Measurements from ENCODE around the gene TOMM22. TPM values are rescaled to one million over a fixed set of nuclear protein-coding genes. Genes with fewer than 3 reads are reported as not detected.

Gene TOMM22
- total and polyA plus RNA-seq, 2 donors (not counting 3 experiments of a cell fraction or from before 2014, with no cell fraction given), result 62.3 to 98.8 TPM

DNA sequence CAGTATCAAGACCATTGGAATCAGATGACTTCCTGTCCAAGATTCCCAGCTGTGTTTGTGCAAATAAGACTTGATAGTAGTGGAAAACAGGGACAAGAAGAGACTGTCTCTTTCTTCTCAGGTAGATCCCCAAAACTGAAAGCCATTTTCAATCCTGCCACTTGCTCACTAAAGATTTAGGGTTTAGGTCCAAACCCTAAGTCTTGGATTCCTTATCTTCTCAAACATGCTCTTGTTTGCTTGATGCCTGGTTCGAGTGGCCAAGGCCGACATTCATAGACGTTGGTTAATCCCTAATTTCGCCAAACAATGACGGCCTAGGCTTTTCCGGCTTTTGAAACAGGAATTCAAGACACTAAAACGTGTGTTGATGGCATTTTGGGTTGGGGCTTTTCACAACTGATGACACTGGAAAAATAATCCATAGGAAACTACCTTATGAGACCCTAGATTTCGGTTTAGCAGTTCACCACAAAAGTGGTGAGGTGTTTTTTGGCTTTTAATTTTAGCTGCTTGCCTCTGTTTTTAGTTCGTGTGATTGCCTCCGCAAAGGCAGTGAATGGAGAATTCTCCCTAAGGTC lies 23.0 kb downstream of the TOMM22 start:
- Histone ChIP-seq H3K79me2 (ENCODE audit: control insufficient read depth, insufficient read depth, low read length) (peaks cover 44% of the 10 kb centered on the region), H2AFZ (ENCODE audit: low read depth, low read length) (peak overlapping the region; percentile 40), H3K4me1 (ENCODE audit: control insufficient read depth, extremely low read depth, insufficient read depth, low read length) (peaks cover 33% of the 10 kb centered on the region), H3K9me3 (replicated peaks; ENCODE audit: control insufficient read depth, insufficient read depth, low read length) (no peaks in the 10 kb centered on the region), H3K4me2 (ENCODE audit: insufficient read depth, low read length) (peak overlapping the region; percentile 74), H3K36me3 (ENCODE audit: control insufficient read depth in 2 of 2, extremely low read depth in 1 of 2, insufficient read depth in 2 of 2, low read length in 2 of 2) (no peaks in the 10 kb centered on the region), H3K4me3 (replicated peaks in 1 of 3; ENCODE audit: insufficient read depth in 1 of 3, low read depth in 1 of 3, low read length in 3 of 3) (peak overlapping the region in 2 of 3 experiments; percentile 6 to 42), H3K9me1 (replicated peaks; ENCODE audit: control insufficient read depth, extremely low read depth, insufficient read depth, low read length) (no peaks in the 10 kb centered on the region), H4K20me1 (replicated peaks; ENCODE audit: control insufficient read depth, extremely low read depth, insufficient read depth, low read length) (peaks cover 7% of the 10 kb centered on the region), H3K9ac (replicated peaks; ENCODE audit: extremely low read depth, insufficient read depth, low read length) (peak overlapping the region; percentile 25), H3K27me3 (ENCODE audit: control insufficient read depth in 2 of 2, insufficient read depth in 2 of 2, low read length in 2 of 2) (no peaks in the 10 kb centered on the region), H3K27ac (ENCODE audit: insufficient read depth, low read depth, low read length) (peak overlapping the region; percentile 28)
- BruUV-seq (replicated peaks), result no TSS peak
- ChIA-PET POLR2A (no interaction called here), CTCF (interaction anchor here (1.0 to 2.2 kb wide), 2 partner anchors 13 to 23 kb away, joined by 3 to 14 read pairs; partner anchors contain the start of gene TOMM22)
- TF ChIP-seq, protein P1, sequence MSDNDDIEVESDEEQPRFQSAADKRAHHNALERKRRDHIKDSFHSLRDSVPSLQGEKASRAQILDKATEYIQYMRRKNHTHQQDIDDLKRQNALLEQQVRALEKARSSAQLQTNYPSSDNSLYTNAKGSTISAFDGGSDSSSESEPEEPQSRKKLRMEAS (IDR thresholded peaks at IDR 0.05; ENCODE audit: insufficient read depth, insufficient read length), result no peak
- TF ChIP-seq GATA2 (IDR thresholded peaks at IDR 0.05; ENCODE audit: insufficient read depth, insufficient read length, low read depth, low read length), result no peak
- no peak for TF ChIP-seq JUN (IDR thresholded peaks at IDR 0.05; ENCODE audit: borderline replicate concordance, insufficient read depth, insufficient read length, low read depth)
- no peak for TF ChIP-seq POLR2AphosphoS5 (IDR thresholded peaks at IDR 0.05; ENCODE audit: insufficient read depth, low read depth, low read length)
- no peak for TF ChIP-seq FOS (IDR thresholded peaks at IDR 0.05; ENCODE audit: borderline replicate concordance, insufficient read depth, low read length)
- TF ChIP-seq EZH2 (IDR thresholded peaks at IDR 0.05; ENCODE audit: borderline replicate concordance, low read depth, low read length, severe bottlenecking), result no peak
- no peak for TF ChIP-seq POLR2A (IDR thresholded peaks at IDR 0.05; ENCODE audit: low read depth, low read length)
- no peak for TF ChIP-seq MYC (IDR thresholded peaks at IDR 0.05; ENCODE audit: low read depth, low read length)
- TF ChIP-seq, protein P2, sequence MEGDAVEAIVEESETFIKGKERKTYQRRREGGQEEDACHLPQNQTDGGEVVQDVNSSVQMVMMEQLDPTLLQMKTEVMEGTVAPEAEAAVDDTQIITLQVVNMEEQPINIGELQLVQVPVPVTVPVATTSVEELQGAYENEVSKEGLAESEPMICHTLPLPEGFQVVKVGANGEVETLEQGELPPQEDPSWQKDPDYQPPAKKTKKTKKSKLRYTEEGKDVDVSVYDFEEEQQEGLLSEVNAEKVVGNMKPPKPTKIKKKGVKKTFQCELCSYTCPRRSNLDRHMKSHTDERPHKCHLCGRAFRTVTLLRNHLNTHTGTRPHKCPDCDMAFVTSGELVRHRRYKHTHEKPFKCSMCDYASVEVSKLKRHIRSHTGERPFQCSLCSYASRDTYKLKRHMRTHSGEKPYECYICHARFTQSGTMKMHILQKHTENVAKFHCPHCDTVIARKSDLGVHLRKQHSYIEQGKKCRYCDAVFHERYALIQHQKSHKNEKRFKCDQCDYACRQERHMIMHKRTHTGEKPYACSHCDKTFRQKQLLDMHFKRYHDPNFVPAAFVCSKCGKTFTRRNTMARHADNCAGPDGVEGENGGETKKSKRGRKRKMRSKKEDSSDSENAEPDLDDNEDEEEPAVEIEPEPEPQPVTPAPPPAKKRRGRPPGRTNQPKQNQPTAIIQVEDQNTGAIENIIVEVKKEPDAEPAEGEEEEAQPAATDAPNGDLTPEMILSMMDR (IDR thresholded peaks at IDR 0.05; ENCODE audit: extremely low read depth in 1 of 2, insufficient read depth in 1 of 2, low read depth in 1 of 2, low read length in 2 of 2), result no peak
- peak; percentile 54 for FAIRE-seq
- peak; percentile 16 for DNase-seq (ENCODE audit: low read depth, low spot score)
- intact Hi-C loops (cut with micrococcal nuclease), result loop anchor here (2.0 to 10.0 kb wide), 2 partner anchors 52 to 200 kb away; partner anchors contain the start of gene DDX17
- dilution Hi-C loops (cut with MboI; ENCODE audit: extremely low pct_ligation_motif_present, low sequenced_read_pairs), result no loop called here

Data from endothelial cell of umbilical vein (primary cell).